Measurements from ENCODE around the gene SLAMF1.

GRCh38 chr1:160610569-160611242, 36.1 kb downstream of the SLAMF1 start:
- TF ChIP-seq CTCF (IDR thresholded peaks at IDR 0.05) (no peak), POLR2AphosphoS5 (IDR thresholded peaks at IDR 0.05) (no peak)
